IPS-NIHi7 (cell line): ENCODE measurements around the gene MYRFL.
"Not testable (repeated sequence)": the region's sequence is repeated elsewhere in the genome, so short reads cannot be mapped to it uniquely, and the experiment has no call there.

ENCODE experiments used
- DNase-seq: peaks from one replicate; pipeline ENCODE4 v3.0.0; 2012; ENCODE audit warnings: mixed read lengths; ENCODE audit errors: extremely low spot score

The MYRFL gene

DNA sequence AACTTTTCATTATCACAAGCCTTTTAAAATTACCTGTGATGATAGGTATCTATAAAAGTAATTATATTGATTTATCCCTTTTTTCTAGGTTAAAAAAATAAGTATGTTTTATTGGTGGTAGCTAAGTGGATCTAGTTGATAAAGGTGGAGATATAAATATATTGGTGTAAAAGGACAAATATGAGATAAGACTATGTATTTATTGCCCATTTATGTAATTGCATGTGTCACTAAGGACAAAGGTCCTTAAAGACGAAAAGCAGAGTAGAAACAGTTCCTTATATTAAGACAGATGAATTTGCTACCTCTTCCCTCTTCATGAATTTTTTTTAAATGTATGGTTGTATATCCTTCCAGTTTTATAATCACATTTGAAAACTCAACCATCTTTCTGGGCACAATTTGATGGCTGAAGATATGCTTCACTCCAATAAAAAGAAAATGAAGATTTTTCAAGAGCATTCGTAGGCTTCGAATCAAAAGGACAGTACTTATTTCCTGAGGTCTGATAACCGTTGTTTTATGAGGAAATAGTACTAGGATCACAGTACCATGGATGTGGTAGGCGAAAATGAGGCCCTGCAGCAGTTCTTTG, at the start of gene MYRFL:
TSS of gene MYRFL (plus strand) at position 262 of the 595 bp plus-strand sequence. CDS start at position 553, 291 bp downstream.
- DNase-seq = no peak

GRCh38 chr12:69779928-69780327, 45.1 kb upstream of the MYRFL start:
- peak; percentile 80 for DNase-seq

GRCh38 chr12:69783365-69783764, 41.7 kb upstream of the MYRFL start:
- no peak for DNase-seq

DNA sequence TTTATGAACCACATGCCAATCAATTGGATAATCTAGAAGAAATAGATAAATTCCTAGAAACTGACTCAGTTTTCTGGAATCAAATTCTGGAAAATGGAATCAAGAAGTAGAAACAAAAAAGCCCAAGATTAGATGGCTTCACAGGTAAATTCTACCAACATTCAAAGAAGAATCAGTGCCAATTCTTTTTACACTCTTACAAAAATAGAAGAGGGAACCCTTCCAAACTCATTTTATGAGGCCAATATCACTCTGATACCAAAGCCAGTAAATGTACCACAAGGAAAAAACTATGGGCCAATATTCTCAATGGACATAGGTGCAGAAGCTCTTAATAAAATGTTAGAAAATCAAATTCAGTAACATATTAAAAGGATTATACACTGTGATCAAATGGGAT, 35.7 kb upstream of the MYRFL start:
- DNase-seq = no peak

- no peak for DNase-seq
Measured at GRCh38 chr12:69792533-69792932, 32.5 kb upstream of the MYRFL start.

DNA sequence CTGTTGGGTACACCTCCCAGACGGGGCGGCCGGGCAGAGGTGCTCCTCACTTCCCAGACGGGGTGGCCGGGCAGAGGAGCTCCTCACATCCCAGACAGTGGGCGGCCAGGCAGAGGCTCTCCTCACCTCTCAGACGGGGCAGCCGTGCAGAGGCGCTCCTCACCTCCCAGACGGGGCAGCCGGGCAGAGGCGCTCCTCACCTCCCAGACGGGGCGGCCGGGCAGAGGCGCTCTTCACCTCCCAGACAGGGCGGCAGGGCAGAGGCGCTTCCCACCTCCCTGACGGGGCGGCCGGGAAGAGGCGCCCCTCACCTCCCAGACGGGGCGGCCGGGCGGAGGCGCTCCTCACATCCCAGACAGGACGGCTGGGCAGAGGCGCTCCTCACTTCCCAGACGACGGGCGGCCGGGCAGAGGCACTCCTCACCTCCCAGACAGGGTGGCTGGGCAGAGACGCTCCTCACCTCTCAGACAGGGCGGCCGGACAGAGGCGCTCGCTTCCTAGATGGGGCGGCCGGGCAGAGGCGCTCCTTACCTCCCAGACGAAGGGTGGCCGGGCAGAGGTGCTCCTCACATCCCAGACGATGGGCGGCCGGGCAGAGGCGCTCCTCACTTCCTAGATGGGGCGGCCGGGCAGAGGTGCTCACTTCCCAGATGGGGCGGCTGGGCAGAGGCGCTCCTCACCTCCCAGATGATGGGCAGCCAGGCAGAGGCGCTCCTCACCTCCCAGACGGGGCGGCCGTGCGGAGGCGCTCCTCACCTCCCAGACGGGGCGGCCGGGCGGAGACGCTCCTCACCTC, 17.7 kb upstream of the MYRFL start:
- DNase-seq = not testable (repeated sequence)

DNA sequence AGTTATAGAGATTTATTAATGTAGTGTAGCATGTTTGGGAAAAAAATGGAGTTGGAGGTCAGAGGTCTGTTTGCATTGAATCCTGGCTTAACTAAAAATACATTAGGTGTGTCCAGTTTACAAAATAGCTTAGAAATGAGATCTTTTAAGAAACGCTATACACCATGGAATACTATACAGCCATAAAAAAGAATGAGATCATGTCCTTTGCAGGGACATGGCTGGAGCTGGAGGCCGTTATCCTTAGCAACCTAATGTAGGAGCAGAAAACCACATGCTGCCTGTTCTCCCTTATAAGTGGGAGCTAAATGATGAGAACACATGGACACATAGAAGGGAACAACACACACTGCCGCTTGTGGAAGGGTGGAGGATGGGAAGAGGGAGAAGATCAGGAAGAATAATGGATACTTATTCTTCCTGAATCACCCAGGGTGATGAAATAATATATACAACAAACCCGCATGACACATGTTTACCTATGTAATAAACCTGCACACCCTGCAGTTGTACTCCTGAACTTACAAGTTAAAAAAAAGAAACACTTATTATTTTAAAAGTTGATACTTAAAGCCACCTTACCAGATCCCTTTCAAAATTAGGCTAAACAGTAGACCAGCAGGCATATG, 14.0 kb upstream of the MYRFL start:
- DNase-seq = no peak

GRCh38 chr12:69816082-69816481, 8.9 kb upstream of the MYRFL start:
- no peak for DNase-seq

DNA sequence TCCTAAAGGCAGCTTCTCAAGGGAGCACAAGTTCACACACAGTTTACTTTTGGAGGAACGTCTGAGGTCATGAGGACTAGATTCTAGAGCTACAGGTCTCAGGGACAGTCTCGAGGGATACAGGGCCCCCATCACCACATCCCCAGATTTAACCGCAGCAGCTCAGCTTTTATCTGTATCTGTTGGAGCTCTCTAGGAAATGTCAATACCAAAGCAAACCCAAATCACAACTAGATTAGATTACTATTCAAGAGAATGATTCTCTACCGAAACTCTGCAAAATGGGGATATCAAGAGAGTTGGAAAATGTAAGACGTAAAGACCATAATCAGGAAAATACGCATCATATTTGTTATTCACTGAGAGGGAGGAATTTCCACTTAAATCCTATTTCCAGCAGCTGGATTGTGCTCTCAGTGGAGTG, 4.0 kb upstream of the MYRFL start:
- no peak for DNase-seq

GRCh38 chr12:69821456-69822159, 3.4 kb upstream of the MYRFL start:
- no peak for DNase-seq

DNA sequence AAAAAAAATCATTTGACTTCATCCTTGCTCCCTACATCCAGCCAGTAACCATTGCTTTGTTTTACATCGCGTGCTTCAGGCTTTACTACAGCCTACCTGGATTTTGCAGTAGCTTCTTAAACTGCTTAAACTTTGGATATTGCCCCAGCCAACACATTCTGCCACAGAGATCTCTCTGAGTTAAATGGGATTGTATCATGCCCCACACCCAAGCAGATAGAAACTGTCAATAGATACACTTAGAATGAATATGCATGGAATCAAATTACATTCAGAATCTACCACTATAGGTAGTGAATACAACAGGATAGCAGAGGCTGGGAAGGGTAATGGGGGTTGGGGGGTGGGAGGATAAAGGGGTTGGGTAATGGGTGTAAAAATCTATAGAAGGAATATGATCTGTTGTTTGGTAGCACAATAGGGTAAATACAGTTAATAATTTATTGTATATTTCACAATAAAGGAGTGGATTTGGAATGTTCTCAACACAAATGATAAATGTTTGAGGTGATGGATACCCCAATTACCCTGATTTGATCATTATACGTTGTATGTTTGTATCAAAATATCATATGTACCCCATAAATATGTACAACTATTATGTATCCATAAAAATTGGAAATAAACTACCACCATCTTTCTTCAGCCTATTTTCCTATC, 2.7 kb upstream of the MYRFL start:
- no peak for DNase-seq

GRCh38 chr12:69824028-69824427, 999 bp upstream of the MYRFL start:
- DNase-seq = no peak

GRCh38 chr12:69828897-69829296, 3.9 kb downstream of the MYRFL start:
- DNase-seq = no peak

GRCh38 chr12:69833696-69834095, 8.7 kb downstream of the MYRFL start:
- DNase-seq = no peak

DNA sequence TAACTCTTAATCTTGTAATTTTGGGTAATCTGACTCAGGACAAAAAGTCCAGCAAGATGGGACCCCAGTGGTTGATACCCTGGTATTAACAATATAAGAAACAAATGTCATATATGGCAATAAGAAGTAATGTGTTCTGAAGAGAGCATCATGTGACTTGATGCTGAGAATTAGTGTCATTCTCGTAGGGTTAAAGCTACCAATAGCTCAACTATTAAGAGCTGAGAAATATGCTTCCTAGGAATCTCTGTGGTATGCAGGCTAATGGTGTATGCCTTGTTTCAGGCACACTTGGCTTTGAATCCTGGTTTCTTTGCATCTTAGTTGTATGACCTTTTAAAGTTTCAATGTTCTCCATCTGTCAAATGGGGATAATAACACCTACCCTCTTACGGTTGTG, 9.1 kb downstream of the MYRFL start:
- no peak for DNase-seq

DNA sequence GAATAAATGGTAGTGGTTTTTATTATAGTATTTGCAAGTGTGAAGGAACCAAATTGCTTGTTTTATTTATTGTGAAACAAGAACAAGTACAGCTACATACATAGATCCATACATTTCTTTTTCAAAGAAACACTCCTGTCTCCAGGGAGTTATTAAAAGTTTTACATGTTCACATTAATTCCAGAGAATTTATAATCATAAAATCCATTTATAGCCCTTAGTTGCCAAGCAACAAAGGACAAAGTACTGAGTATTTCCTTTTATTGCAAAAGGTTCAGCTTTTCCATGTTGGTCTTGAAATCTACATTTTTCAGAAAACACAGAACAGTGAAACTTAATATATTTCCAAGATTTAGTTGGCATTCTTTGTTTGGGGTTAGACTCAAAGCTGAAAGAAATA, 9.5 kb downstream of the MYRFL start:
- no peak for DNase-seq

DNA sequence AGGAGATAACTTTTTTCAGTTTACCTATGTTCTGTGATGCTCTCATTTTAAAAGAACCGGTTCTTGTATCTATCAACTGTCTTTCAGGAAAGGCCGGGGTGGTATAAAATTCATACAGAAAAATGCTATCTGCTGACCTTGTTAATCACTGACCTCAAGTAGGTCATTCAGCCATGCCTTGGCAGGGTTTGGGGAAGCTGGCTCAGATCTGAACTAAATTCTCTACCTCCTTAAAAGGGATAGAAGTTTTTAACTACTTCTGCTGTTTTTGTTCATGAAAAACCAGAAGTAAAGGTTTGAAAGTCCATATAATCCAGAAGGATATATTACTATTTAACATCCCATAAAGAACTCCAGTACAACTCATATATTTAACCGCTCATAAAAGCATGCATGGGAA, 10.1 kb downstream of the MYRFL start:
- DNase-seq = no peak

- DNase-seq = no peak
Measured at GRCh38 chr12:69836015-69836414, 11.0 kb downstream of the MYRFL start.

GRCh38 chr12:69837191-69837590, 12.2 kb downstream of the MYRFL start:
- DNase-seq = no peak

- DNase-seq = no peak
Measured at GRCh38 chr12:69837657-69838415, 12.8 kb downstream of the MYRFL start.

- no peak for DNase-seq
Measured at GRCh38 chr12:69840727-69841126, 15.7 kb downstream of the MYRFL start.
